Breast epithelium (tissue), 4 donors: Measurements from ENCODE around the gene NTNG1. TPM values are rescaled to one million over a fixed set of nuclear protein-coding genes. Genes with fewer than 3 reads are reported as not detected.

ENCODE experiments used
- DNase-seq, 2 donors: peaks; one replicate each; pipeline ENCODE4 v3.0.0-alpha.2; 2019; ENCODE audit warnings: low spot score in 2 of 2
- H3K27ac ChIP-seq, 2 donors: fragments of 200-600 bp; sonication (generic) in 1 of 2; one replicate each; pipeline ENCODE4 v1.5.1; 2016 to 2019; ENCODE audit warnings: mild to moderate bottlenecking in 1 of 2
- H3K27me3 ChIP-seq, 2 donors: fragments of 200-600 bp; sonication (generic) in 1 of 2; one replicate each; pipeline versions ENCODE4 v1.5.1 to v1.6.0; 2017 to 2019; ENCODE audit warnings: control low read depth in 1 of 2, mild to moderate bottlenecking in 1 of 2
- H3K36me3 ChIP-seq: fragments of 200-600 bp; one replicate; pipeline ENCODE4 v1.5.1; 2019
- H3K4me1 ChIP-seq, 2 donors: fragments of 200-600 bp; sonication (generic); one replicate each; pipeline ENCODE4 v1.5.1; 2016 to 2019; ENCODE audit warnings: control low read depth in 1 of 2
- H3K4me3 ChIP-seq, 3 donors: fragments of 200-600 bp; sonication (generic); 1 replicate in 2 of 3; 2 replicates in 1 of 3; pipeline ENCODE4 v1.5.1; 2016 to 2019; ENCODE audit warnings: mild to moderate bottlenecking in 3 of 3, moderate library complexity in 2 of 3
- H3K9me3 ChIP-seq, 2 donors: fragments of 200-600 bp; sonication (generic) in 1 of 2; one replicate each; pipeline ENCODE4 v1.5.1; 2016 to 2019; ENCODE audit warnings: control low read depth in 1 of 2
- POLR2A ChIP-seq: fragments of 450-650 bp; IDR thresholded peaks from one replicate; pipeline ENCODE4 v1.6.1; 2016; ENCODE audit warnings: antibody characterized with exemption, mild to moderate bottlenecking, moderate library complexity
- POLR2AphosphoS5 ChIP-seq, 3 donors: sonication (generic); formaldehyde crosslinking; IDR thresholded peaks; one replicate each; pipeline ENCODE4 v1.6.1; 2017; ENCODE audit warnings: antibody characterized with exemption in 3 of 3
- intact Hi-C: fragments of 100-400 bp; cut with DNase I; formaldehyde crosslinking; loops from one replicate; pipeline ENCODE4 v1.15.1; 2023; ENCODE audit warnings: low total_unique reads
- total RNA-seq, 3 donors: library from RNA; depleted of rRNA; stranded (reverse); fragments of >200 nt; gene quantifications; one replicate each; pipeline ENCODE4 v1.1.0, GENCODE V29; 2016
- TF ChIP-seq, protein P1 (sequence below), 3 donors: fragments of 450-650 bp; IDR thresholded peaks; one replicate each; pipeline ENCODE4 v1.5.1; 2016 to 2017; ENCODE audit warnings: antibody characterized with exemption in 3 of 3, mild to moderate bottlenecking in 3 of 3, moderate library complexity in 3 of 3

The NTNG1 gene
- total RNA-seq, 3 donors from 2014 or later = 0.32 to 5.7 (median 0.98) TPM

DNA sequence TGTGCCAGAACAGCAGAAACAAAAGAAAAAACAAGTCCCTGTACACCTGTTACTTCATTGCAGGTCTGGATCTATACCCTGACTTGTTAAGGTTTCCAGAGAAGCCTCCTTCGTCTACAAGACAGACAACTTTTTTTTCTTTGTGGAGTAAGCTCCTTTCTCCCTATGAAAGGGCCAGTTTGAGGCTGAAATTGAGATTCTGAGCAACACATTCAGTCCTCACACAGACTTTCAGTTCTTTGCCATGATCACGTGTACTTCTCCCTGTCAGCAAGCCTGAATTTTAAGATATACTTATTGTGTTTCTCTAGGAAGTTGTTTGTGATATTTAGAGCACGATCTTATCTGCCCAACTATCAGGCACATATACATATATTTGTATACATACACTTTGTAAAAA lies 374.0 kb downstream of the NTNG1 start:
- Histone ChIP-seq H3K27me3 (no peaks in the 10 kb centered on the region), H3K27ac (no peak overlapping the region), H3K36me3 (no peaks in the 10 kb centered on the region), H3K9me3 (peaks cover 9% of the 10 kb centered on the region in 2 donors), H3K4me3 (no peak overlapping the region), H3K4me1 (no peaks in the 10 kb centered on the region)
- TF ChIP-seq POLR2AphosphoS5 (IDR thresholded peaks at IDR 0.05) = no peak
- TF ChIP-seq, protein P1, sequence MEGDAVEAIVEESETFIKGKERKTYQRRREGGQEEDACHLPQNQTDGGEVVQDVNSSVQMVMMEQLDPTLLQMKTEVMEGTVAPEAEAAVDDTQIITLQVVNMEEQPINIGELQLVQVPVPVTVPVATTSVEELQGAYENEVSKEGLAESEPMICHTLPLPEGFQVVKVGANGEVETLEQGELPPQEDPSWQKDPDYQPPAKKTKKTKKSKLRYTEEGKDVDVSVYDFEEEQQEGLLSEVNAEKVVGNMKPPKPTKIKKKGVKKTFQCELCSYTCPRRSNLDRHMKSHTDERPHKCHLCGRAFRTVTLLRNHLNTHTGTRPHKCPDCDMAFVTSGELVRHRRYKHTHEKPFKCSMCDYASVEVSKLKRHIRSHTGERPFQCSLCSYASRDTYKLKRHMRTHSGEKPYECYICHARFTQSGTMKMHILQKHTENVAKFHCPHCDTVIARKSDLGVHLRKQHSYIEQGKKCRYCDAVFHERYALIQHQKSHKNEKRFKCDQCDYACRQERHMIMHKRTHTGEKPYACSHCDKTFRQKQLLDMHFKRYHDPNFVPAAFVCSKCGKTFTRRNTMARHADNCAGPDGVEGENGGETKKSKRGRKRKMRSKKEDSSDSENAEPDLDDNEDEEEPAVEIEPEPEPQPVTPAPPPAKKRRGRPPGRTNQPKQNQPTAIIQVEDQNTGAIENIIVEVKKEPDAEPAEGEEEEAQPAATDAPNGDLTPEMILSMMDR (IDR thresholded peaks at IDR 0.05) = no peak
- TF ChIP-seq POLR2A = no peak
- no peak for DNase-seq
- intact Hi-C loops = no loop called here

DNA sequence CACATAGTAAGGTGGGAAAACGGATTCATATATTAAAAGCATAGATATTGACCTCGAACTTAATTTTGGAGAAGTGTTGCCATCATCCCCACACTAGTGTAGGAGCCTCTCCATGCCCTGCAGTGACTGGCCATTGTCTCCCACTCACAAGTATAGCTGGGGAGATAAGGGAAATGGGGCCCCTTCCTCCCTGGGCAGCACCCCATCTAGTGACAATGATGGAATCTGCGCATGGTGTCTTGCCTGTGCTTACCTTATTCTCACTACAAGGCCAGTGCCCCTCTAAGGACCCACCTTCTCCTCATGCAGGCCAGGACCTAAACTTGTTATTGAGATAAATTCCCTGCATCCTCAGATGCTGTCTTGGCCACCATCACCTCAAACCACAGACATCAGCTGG lies 374.9 kb downstream of the NTNG1 start:
- Histone ChIP-seq H3K4me1 (no peaks in the 10 kb centered on the region), H3K4me3 (no peak overlapping the region), H3K27ac (no peak overlapping the region), H3K27me3 (no peaks in the 10 kb centered on the region), H3K9me3 (peaks cover 3% of the 10 kb centered on the region in 2 donors), H3K36me3 (no peaks in the 10 kb centered on the region)
- no peak for DNase-seq
- intact Hi-C loops = no loop called here
- no peak for TF ChIP-seq POLR2A
- TF ChIP-seq, protein P1 (IDR thresholded peaks at IDR 0.05) = no peak
- TF ChIP-seq POLR2AphosphoS5 (IDR thresholded peaks at IDR 0.05) = no peak

DNA sequence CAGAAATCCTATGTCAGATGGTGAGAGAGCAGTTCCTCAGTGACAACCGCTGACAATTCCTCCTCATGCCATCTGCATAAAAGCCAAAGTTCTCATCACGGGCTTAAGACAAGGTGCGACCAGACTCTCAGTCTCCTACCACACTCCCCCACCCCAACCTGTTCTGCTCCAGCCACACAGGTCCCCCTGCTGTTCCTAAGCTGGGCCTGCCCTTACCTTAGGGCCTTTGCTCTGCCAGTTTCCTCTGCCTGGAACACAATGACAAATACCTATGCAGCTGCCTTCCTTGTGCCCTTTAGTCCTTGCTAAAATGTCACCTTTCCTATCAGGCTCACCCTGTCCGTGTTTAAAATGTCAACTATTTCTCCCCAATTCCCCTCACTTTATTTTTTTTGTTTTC lies 382.2 kb downstream of the NTNG1 start:
- Histone ChIP-seq H3K4me3 (no peak overlapping the region), H3K4me1 (no peaks in the 10 kb centered on the region), H3K9me3 (no peaks in the 10 kb centered on the region), H3K36me3 (no peaks in the 10 kb centered on the region), H3K27ac (no peak overlapping the region), H3K27me3 (no peaks in the 10 kb centered on the region)
- no peak for DNase-seq
- intact Hi-C loops = no loop called here
- TF ChIP-seq, protein P1 (IDR thresholded peaks at IDR 0.05) = no peak
- no peak for TF ChIP-seq POLR2AphosphoS5 (IDR thresholded peaks at IDR 0.05)
- no peak for TF ChIP-seq POLR2A

DNA sequence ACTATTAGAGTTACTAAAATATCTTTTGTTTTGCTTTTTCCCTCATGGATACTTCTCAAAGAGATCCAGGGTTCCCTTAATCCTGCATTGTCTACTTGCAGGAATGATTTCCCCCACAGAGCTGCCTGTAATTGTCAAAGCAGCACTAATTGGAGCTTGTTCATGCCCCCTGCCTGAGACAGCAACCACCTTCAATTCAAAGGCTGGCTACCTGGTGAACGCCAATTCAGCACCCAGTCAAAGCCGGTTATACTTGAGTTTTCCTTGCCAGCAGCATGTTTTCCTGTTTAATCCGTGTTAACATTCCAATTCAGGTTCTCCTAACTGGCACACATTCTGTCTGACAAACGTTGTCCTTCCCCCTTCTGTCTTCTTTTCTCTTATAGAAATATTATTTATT lies 382.9 kb downstream of the NTNG1 start:
- no peaks in the 10 kb centered on the region for H3K9me3 ChIP-seq
- H3K4me1 ChIP-seq = no peaks in the 10 kb centered on the region
- no peak overlapping the region for H3K4me3 ChIP-seq
- H3K27me3 ChIP-seq = no peaks in the 10 kb centered on the region
- no peak overlapping the region for H3K27ac ChIP-seq
- TF ChIP-seq, protein P1 (IDR thresholded peaks at IDR 0.05) = no peak
- no peak for TF ChIP-seq POLR2A
- no peak for TF ChIP-seq POLR2AphosphoS5 (IDR thresholded peaks at IDR 0.05)
- intact Hi-C loops = no loop called here
- H3K36me3 ChIP-seq = no peaks in the 10 kb centered on the region
- DNase-seq = no peak

DNA sequence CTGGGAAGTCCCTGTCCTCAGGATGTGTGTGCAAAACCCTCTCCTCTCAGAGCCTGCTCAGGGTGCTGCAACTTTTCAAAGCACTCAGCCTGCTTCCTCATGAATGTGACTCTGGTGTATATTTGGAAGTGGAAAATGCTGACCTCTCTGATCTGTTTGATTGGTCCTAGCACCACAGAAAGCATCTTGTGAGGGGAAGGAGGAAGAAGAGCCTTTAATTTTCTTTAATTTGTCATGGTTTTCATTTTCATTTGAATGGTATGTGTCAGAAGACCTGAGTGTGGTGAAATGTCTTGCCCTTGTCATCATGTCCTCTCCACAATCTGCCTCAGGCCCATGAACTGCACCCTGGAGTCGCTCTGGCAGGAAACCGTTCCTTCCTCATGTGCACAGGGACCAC lies 383.5 kb downstream of the NTNG1 start:
- intact Hi-C loops = no loop called here
- H3K27ac ChIP-seq = no peak overlapping the region
- no peaks in the 10 kb centered on the region for H3K36me3 ChIP-seq
- H3K27me3 ChIP-seq = no peaks in the 10 kb centered on the region
- H3K4me1 ChIP-seq = no peaks in the 10 kb centered on the region
- no peaks in the 10 kb centered on the region for H3K9me3 ChIP-seq
- DNase-seq = no peak
- no peak overlapping the region for H3K4me3 ChIP-seq
- TF ChIP-seq, protein P1 (IDR thresholded peaks at IDR 0.05) = no peak
- TF ChIP-seq POLR2AphosphoS5 (IDR thresholded peaks at IDR 0.05) (no peak), POLR2A (no peak)
